Measurements from ENCODE around the gene PLAAT4.

The PLAAT4 gene

DNA sequence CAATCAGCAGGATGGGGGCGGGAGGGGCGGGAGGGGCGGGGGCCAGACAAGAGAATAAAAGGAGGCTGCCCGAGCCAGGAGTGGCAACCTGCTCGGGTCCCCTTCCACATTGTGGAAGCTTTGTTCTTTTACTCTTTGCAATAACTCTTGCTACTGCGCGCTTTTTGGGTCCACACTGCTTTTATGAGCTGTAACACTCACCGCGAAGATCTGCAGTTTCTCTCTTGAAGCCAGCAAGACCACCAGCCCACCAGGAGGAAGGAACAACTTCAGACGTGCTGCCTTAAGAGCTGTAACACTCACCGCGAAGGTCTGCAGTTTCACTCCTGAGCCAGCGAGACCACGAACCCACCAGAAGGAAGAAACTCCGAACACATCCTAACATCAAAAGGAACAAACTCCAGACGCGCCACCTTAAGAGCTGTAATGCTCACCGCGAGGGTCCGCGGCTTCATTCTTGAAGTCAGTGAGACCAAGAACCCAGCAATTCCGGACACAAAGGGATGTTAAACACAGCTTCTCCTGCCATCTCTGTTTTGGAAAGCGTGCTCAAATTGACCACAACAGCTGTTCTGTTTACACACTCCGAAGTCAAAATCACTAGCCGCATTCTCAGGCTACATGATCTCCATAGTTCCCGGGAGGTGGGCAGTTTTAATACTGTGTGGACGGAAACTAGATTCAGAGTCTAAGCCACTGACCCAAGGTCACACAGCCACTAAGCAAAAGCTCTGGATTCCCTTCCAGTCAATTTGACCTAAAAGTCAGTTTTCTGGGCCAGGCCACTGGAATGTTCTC, 14.7 kb downstream of the PLAAT4 start:
- H3K4me3 ChIP-seq (replicated peaks; ENCODE audit: low read depth, low read length), result no peak overlapping the region
- DNase-seq (ENCODE audit: low read depth), result no peak
- TF ChIP-seq, protein P1, sequence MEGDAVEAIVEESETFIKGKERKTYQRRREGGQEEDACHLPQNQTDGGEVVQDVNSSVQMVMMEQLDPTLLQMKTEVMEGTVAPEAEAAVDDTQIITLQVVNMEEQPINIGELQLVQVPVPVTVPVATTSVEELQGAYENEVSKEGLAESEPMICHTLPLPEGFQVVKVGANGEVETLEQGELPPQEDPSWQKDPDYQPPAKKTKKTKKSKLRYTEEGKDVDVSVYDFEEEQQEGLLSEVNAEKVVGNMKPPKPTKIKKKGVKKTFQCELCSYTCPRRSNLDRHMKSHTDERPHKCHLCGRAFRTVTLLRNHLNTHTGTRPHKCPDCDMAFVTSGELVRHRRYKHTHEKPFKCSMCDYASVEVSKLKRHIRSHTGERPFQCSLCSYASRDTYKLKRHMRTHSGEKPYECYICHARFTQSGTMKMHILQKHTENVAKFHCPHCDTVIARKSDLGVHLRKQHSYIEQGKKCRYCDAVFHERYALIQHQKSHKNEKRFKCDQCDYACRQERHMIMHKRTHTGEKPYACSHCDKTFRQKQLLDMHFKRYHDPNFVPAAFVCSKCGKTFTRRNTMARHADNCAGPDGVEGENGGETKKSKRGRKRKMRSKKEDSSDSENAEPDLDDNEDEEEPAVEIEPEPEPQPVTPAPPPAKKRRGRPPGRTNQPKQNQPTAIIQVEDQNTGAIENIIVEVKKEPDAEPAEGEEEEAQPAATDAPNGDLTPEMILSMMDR (IDR thresholded peaks at IDR 0.05; ENCODE audit: low read length, missing control alignments), result no peak

DNA sequence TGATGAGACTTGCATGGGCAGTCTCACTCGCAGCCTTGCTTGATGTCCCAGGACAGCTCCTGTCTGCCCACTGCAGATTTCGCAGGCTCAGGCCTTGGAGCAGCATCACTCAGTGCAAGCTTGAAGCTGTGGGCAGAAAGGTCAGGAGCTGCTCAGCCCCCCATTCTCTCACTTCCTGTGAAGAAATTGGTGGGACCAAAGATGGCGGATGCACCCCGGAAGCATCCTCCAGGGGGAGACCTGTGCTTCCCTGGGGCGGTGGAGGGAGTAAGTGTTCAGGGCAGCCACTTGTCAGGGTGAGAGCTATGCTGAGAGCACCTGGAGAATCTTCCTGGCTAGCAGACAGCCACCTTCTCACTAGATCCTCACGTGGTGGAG, 15.3 kb downstream of the PLAAT4 start:
- no peak for DNase-seq (ENCODE audit: low read depth)
- no peak overlapping the region for H3K4me3 ChIP-seq (replicated peaks; ENCODE audit: low read depth, low read length)
- TF ChIP-seq, protein P1 (IDR thresholded peaks at IDR 0.05; ENCODE audit: low read length, missing control alignments), result no peak

DNA sequence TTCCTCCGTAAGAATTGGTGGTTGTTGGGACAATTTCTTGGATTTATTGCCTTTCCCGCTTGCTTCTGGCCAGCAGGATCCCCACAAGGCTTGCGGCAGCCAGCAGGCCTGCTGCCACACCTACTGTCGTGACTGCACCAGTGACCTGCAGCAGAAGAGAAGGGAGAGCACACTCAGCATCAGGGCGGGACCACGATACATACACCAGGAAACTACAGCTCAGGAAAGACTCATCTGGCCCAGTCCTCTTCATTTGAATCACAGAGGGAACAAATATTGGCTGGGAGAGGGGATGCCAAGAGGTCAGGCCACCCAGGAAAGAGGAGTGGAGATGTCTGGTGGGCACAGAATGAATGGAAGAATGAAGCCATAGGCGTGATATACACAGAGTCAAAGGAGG, 16.3 kb downstream of the PLAAT4 start:
- DNase-seq (ENCODE audit: low read depth), result no peak
- TF ChIP-seq, protein P1 (IDR thresholded peaks at IDR 0.05; ENCODE audit: low read length, missing control alignments), result no peak
- H3K4me3 ChIP-seq (replicated peaks; ENCODE audit: low read depth, low read length), result no peak overlapping the region

DNA sequence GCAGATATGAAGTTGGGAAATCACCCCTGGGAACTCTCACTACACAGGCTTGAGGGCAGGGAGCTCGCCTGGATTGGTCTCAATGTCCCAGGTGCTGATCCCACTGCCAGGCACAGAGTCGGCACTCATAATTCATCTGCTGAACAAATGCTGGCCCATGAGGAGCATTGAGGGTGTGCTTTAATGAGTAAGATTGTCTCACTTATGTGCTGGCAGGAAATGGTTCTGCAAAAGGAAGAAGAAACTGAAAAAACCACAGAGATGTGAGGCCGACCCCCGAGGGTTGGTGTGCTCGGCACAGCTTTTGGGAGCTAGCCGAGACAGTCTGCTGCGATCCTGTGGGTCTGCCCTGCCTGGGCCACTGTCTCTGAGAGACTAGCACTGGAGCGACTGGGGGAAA, 17.2 kb downstream of the PLAAT4 start:
- no peak overlapping the region for H3K4me3 ChIP-seq (replicated peaks; ENCODE audit: low read depth, low read length)
- DNase-seq (ENCODE audit: low read depth), result no peak
- TF ChIP-seq, protein P1 (IDR thresholded peaks at IDR 0.05; ENCODE audit: low read length, missing control alignments), result no peak

DNA sequence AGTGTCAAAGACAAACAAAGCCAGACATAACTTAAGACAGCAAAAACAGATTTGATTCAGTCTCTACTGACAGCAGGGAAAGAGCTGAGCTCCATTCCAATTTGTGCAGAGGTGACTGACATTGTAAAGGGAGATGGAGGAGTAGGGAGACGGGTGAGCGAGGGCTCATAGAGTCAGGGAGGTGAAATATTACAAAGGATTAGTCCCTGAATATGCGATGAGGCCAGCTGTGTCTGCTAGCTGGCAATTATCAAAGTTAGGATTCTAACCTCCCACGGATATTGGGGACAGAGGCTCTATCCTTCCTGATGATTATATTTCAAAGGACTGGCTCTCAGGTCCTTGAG, 18.2 kb downstream of the PLAAT4 start:
- TF ChIP-seq, protein P1 (IDR thresholded peaks at IDR 0.05; ENCODE audit: low read length, missing control alignments), result no peak
- H3K4me3 ChIP-seq (replicated peaks; ENCODE audit: low read depth, low read length), result no peak overlapping the region
- DNase-seq (ENCODE audit: low read depth), result no peak

DNA sequence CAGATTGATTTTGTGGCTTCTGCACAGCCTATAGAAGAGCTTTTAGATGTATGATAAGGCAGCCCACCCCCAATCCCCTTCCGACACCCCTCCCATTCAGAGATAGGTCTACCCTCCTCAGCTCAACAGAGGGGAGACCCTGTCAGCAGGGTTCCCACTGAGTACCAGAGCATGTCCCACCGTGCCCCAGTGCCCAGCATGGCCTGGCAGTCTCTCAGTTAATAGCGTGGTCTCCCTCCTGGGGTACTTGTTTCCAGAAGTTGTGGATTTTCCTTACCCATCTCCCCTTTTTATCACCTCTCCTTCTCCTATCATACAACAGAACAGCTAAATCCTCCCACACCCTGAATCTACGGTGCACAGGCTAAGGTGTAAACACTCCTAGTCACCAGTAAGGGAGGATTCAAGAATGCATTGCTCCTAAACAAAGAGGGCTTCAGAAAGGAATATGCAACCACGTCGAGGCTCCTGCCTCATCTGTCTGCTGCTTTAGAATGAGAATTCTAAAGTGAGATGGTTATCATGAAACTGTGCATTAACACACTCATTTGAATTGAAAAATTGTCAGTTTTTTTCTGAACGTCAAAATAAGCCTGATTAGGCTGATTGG, 19.9 kb downstream of the PLAAT4 start:
- TF ChIP-seq, protein P1 (IDR thresholded peaks at IDR 0.05; ENCODE audit: low read length, missing control alignments), result no peak
- DNase-seq (ENCODE audit: low read depth), result no peak
- no peak overlapping the region for H3K4me3 ChIP-seq (replicated peaks; ENCODE audit: low read depth, low read length)

DNA sequence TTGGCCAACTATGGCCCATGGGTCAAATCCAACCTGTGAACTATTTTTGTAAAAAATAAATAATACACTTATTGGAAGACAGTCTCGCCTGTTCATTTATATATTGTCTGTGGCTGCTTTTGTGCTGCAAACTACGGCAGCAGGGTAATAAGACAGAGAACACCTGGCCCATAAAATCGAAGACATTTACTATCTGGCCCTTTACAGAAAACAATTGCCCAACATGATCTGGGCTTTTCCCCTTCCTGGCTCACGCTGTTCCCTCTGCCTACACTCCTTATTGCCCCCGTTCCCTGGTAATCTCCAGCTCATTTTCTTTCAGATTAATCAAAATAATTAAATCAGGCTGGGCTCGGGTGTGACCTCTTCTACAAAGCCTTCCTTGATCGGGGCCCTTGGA, 21.0 kb downstream of the PLAAT4 start:
- no peak for DNase-seq (ENCODE audit: low read depth)
- TF ChIP-seq, protein P1 (IDR thresholded peaks at IDR 0.05; ENCODE audit: low read length, missing control alignments), result no peak

More for the DNA sequence above, 21.0 kb downstream of the PLAAT4 start:
- no peak overlapping the region for H3K4me3 ChIP-seq (replicated peaks; ENCODE audit: low read depth, low read length)
